Caco-2 (cell line): ENCODE results near the gene CARNS1. TPM values are rescaled to one million over a fixed set of nuclear protein-coding genes. Genes with fewer than 3 reads are reported as not detected.

Experiments used
- Bru-seq: library from RNA; stranded (reverse); fragments of 400-500 nt; gene quantifications from one replicate; lab custom pipeline; 2021; lab: Mats Ljungman, UMichigan
- BruChase-seq, 2 experiments: library from RNA; stranded (reverse); fragments of 400-500 nt; gene quantifications; one replicate each; lab custom pipeline; 2021; lab: Mats Ljungman, UMichigan
- BruUV-seq: library from RNA; stranded (reverse); fragments of 400-500 nt; replicated peaks from 2 replicates; lab custom pipeline; 2021; lab: Mats Ljungman, UMichigan
- CTCF ChIA-PET: fragments of 300-600 bp; sonication (Branson Sonifier 250); formaldehyde crosslinking; loops from one replicate; lab custom pipeline; 2022; ENCODE audit warnings: antibody characterized with exemption; lab: Charles Lee
- POLR2A ChIA-PET: fragments of 300-600 bp; sonication (Branson Sonifier 250); formaldehyde crosslinking; loops from one replicate; lab custom pipeline; 2022; ENCODE audit warnings: antibody characterized with exemption; lab: Charles Lee
- DNase-seq, 2 experiments: peaks; one replicate each; pipeline versions ENCODE4 v3.0.0 to v3.0.0-alpha.2; 2020 to 2022
- H3K27me3 ChIP-seq: replicated peaks from 2 replicates; pipeline ENCODE4 v1.6.0; 2011; ENCODE audit warnings: low read length; ENCODE audit not compliant: control insufficient read depth, insufficient read depth
- H3K36me3 ChIP-seq: 2 replicates; pipeline ENCODE4 v1.5.1; 2011; ENCODE audit warnings: low read length; ENCODE audit not compliant: control insufficient read depth, insufficient read depth
- H3K4me1 ChIP-seq: fragments of 250-450 bp; sonication (Bioruptor Pico); 2 replicates; pipeline ENCODE4 v1.5.1; 2020; ENCODE audit warnings: mild to moderate bottlenecking
- H3K4me3 ChIP-seq: 2 replicates; pipeline ENCODE4 v1.5.1; 2011; ENCODE audit warnings: low read depth, mild to moderate bottlenecking, control low read depth, low read length
- H3K9me3 ChIP-seq: fragments of 250-450 bp; sonication (Bioruptor Pico); 2 replicates; pipeline ENCODE4 v1.5.1; 2020; ENCODE audit warnings: mild to moderate bottlenecking, moderate library complexity
- H3K27ac Mint-ChIP-seq: one replicate; pipeline ENCODE4 v1.8.0; 2022; ENCODE audit warnings: mixed read lengths; ENCODE audit not compliant: unreplicated experiment
- H3K27me3 Mint-ChIP-seq: one replicate; pipeline ENCODE4 v1.8.0; 2022; ENCODE audit warnings: mixed read lengths; ENCODE audit not compliant: insufficient read depth, unreplicated experiment
- H3K36me3 Mint-ChIP-seq: one replicate; pipeline ENCODE4 v1.8.0; 2022; ENCODE audit warnings: mild to moderate bottlenecking, mixed read lengths; ENCODE audit not compliant: insufficient read depth, unreplicated experiment
- H3K4me1 Mint-ChIP-seq: one replicate; pipeline ENCODE4 v1.8.0; 2022; ENCODE audit warnings: low read depth, mixed read lengths; ENCODE audit not compliant: unreplicated experiment
- H3K4me3 Mint-ChIP-seq: one replicate; pipeline ENCODE4 v1.8.0; 2022; ENCODE audit warnings: mild to moderate bottlenecking, moderate library complexity, mixed read lengths; ENCODE audit not compliant: unreplicated experiment
- H3K9me3 Mint-ChIP-seq: one replicate; pipeline ENCODE4 v1.8.0; 2022; ENCODE audit warnings: mixed read lengths; ENCODE audit not compliant: unreplicated experiment
- CTCF ChIP-seq, 2 experiments: fragments of 200-600 bp in 1 of 2; IDR thresholded peaks; 1 replicate in 1 of 2; 2 replicates in 1 of 2; pipeline versions ENCODE4 v1.5.1 to v1.8.0; 2011 to 2022; ENCODE audit warnings: antibody characterized with exemption in 1 of 2, control low read depth in 1 of 2, inconsistent platforms in 1 of 2, low read depth in 1 of 2, low read length in 1 of 2, mild to moderate bottlenecking in 1 of 2, moderate library complexity in 1 of 2; ENCODE audit not compliant: insufficient read depth in 1 of 2, severe bottlenecking in 1 of 2, unreplicated experiment in 1 of 2
- intact Hi-C: fragments of 100-400 bp; cut with micrococcal nuclease; formaldehyde crosslinking; loops from one replicate; pipeline ENCODE4 v1.10.0; 2022; ENCODE audit not compliant: unreplicated experiment
- long read RNA-seq: library from polyadenylated mRNA; stranded (forward); transcript quantifications from one replicate; pipeline ENCODE4 v2.0.0, GENCODE V29; 2022
- total RNA-seq: library from RNA; stranded (reverse); gene quantifications from 2 replicates; pipeline ENCODE4 v1.2.3, GENCODE V29; 2022

The CARNS1 gene
- total RNA-seq (0.09 and 0.28 TPM in 2 replicates), Bru-seq, nascent RNA (percentile 20 among the genes with signal in this experiment), BruChase-seq, experiment 1, labeled RNA remaining after a 2-hour chase (percentile 22 among the genes with signal in this experiment), BruChase-seq, experiment 2, labeled RNA remaining after a 6-hour chase (percentile 23 among the genes with signal in this experiment)
- long read RNA-seq, result 0 reads

GRCh38 chr11:67415501-67416304 is at the start of gene CARNS1:
Gene CARNS1, plus strand, starts transcription at chr11:67415678. Its CDS starts 522 bp downstream, at chr11:67416200.
- DNase-seq, result no peak

GRCh38 chr11:67365736-67366444 is 49.6 kb upstream of the CARNS1 start:
- no peak overlapping the region for H3K4me3 ChIP-seq
- BruUV-seq, result no TSS peak
- Mint-ChIP-seq H3K27ac (peak overlapping the region; percentile 13), H3K4me1 (no peaks in the 10 kb centered on the region), H3K9me3 (no peaks in the 10 kb centered on the region), H3K36me3 (no peaks in the 10 kb centered on the region), H3K27me3 (no peaks in the 10 kb centered on the region), H3K4me3 (no peak overlapping the region)
- no peak for TF ChIP-seq CTCF (IDR thresholded peaks at IDR 0.05; ENCODE audit: insufficient read depth in 1 of 2, low read depth in 1 of 2, low read length in 1 of 2, severe bottlenecking in 1 of 2, unreplicated experiment in 1 of 2)
- no peaks in the 10 kb centered on the region for H3K4me1 ChIP-seq
- DNase-seq, result no peak
- ChIA-PET CTCF (interaction anchor here (0.6 to 17.9 kb wide), 4 partner anchors 13 to 37 kb away, joined by 4 to 775 read pairs (median 4); partner anchors contain the start of gene CLCF1), POLR2A (no interaction called here)
- H3K27me3 ChIP-seq, result no peaks in the 10 kb centered on the region
- H3K36me3 ChIP-seq, result no peaks in the 10 kb centered on the region
- intact Hi-C loops, result no loop called here
- no peaks in the 10 kb centered on the region for H3K9me3 ChIP-seq

More at GRCh38 chr11:67415501-67416304, at the start of gene CARNS1:
- no peak for TF ChIP-seq CTCF (IDR thresholded peaks at IDR 0.05; ENCODE audit: insufficient read depth in 1 of 2, low read depth in 1 of 2, low read length in 1 of 2, severe bottlenecking in 1 of 2, unreplicated experiment in 1 of 2)
- H3K36me3 Mint-ChIP-seq, result peaks cover 15% of the 10 kb centered on the region
- BruUV-seq, result no TSS peak
- POLR2A ChIA-PET, result no interaction called here
- peaks cover 15% of the 10 kb centered on the region for H3K4me1 ChIP-seq
- peaks cover 27% of the 10 kb centered on the region for H3K4me1 Mint-ChIP-seq
- no peak within 1 kb of the TSS for H3K27ac Mint-ChIP-seq
- no peaks in the 10 kb centered on the region for H3K9me3 ChIP-seq
- peak within 1 kb of the TSS; percentile 64 for H3K4me3 Mint-ChIP-seq
- no peaks in the 10 kb centered on the region for H3K9me3 Mint-ChIP-seq
- no peaks in the 10 kb centered on the region for H3K36me3 ChIP-seq
- H3K27me3 ChIP-seq, result no peaks in the 10 kb centered on the region
- intact Hi-C loops, result no loop called here
- CTCF ChIA-PET, result interaction anchor here (4.8 kb wide), 1 partner anchor 15 kb away, joined by 27 read pairs; the partner anchor contains the start of gene PPP1CA
- peak within 1 kb of the TSS; percentile 20 for H3K4me3 ChIP-seq
- no peaks in the 10 kb centered on the region for H3K27me3 Mint-ChIP-seq

DNA sequence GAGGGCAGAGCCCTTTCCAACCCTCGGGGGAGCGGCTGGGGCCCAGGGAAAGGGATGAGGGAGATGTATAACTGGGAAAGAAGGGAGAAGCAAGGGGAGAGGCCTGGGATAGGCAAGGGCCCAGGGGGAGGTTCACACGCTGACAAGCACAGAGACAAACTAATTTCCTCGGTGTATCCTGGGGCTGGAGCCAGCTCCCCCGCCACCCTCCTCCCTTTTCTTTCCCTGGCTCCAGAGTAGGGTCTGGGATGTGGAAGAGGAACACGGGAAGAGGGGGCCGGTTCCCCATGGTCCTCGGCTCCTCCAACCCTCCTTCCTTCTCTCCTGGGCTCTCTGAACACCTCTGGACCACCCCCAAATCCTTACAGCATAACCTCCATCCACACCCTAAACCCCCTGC is 48.9 kb upstream of the CARNS1 start:
- CTCF ChIA-PET, result interaction anchor here (0.6 kb wide), 1 partner anchor 20 kb away, joined by 4 read pairs; no protein-coding TSS in a partner anchor
- Mint-ChIP-seq H3K27me3 (no peaks in the 10 kb centered on the region), H3K4me1 (no peaks in the 10 kb centered on the region), H3K27ac (no peak overlapping the region), H3K9me3 (no peaks in the 10 kb centered on the region), H3K4me3 (no peak overlapping the region), H3K36me3 (no peaks in the 10 kb centered on the region)
- TF ChIP-seq CTCF (IDR thresholded peaks at IDR 0.05; ENCODE audit: insufficient read depth in 1 of 2, low read depth in 1 of 2, low read length in 1 of 2, severe bottlenecking in 1 of 2, unreplicated experiment in 1 of 2), result no peak
- H3K27me3 ChIP-seq, result no peaks in the 10 kb centered on the region
- POLR2A ChIA-PET, result no interaction called here
- no peaks in the 10 kb centered on the region for H3K36me3 ChIP-seq
- intact Hi-C loops, result no loop called here
- H3K4me1 ChIP-seq, result peaks cover 5% of the 10 kb centered on the region
- DNase-seq, result no peak
- no TSS peak for BruUV-seq
- H3K4me3 ChIP-seq, result no peak overlapping the region
- no peaks in the 10 kb centered on the region for H3K9me3 ChIP-seq
